ENCODE measurements around the gene CBLN3.

Gene CBLN3

GRCh38 chr14:24443053-24443665, 13.7 kb upstream of the CBLN3 start:
- 9% methylated on average over 6 of the region's 7 CpGs for WGBS (ENCODE audit: insufficient coverage)
- ChIA-PET POLR2A (no interaction called here), CTCF (interaction anchor here (21.5 kb wide), 1 partner anchor 111 kb away, joined by 488 read pairs; the partner anchor contains the start of genes ADCY4 and RIPK3)

GRCh38 chr14:24442240-24443052, 13.0 kb upstream of the CBLN3 start, which contains the start of gene SDR39U1:
SDR39U1 (minus strand) TSS chr14:24442776; CDS start chr14:24442769, 7 bp downstream.
- Histone ChIP-seq H3K4me1 (ENCODE audit: control extremely low read depth in 1 of 4, control insufficient read depth in 4 of 4, insufficient read depth in 4 of 4, low read length in 3 of 4) (peaks cover 6 to 38% (median 31%) of the 10 kb centered on the region in 4 experiments), H3K36me3 (ENCODE audit: control insufficient read depth in 4 of 4, insufficient read depth in 4 of 4, low read length in 3 of 4) (peaks cover 6 to 38% (median 29%) of the 10 kb centered on the region in 4 experiments), H3K4me3 (ENCODE audit: control insufficient read depth in 1 of 7, extremely low read depth in 1 of 7, insufficient read depth in 4 of 7, low read depth in 2 of 7, low read length in 6 of 7) (peak within 1 kb of the TSS; percentile 60 to 96 (median 83)), H3K27ac (ENCODE audit: insufficient read depth in 1 of 2, low read depth in 1 of 2, low read length in 2 of 2, poor library complexity in 1 of 2, severe bottlenecking in 2 of 2) (peak within 1 kb of the TSS; percentile 92 to 97), H3K27me3 (replicated peaks in 2 of 5; ENCODE audit: control insufficient read depth in 4 of 5, insufficient read depth in 5 of 5, low read length in 4 of 5) (no peaks in the 10 kb centered on the region), H3K9me3 (ENCODE audit: control extremely low read depth in 1 of 5, control insufficient read depth in 4 of 5, insufficient read depth in 2 of 5, low read depth in 1 of 5, low read length in 4 of 5) (no peaks in the 10 kb centered on the region)
- CTCF ChIA-PET: interaction anchor here (1.1 to 21.5 kb wide), 4 partner anchors 11 to 110 kb away, joined by 3 to 488 read pairs (median 18); partner anchors contain the start of genes ADCY4, CBLN3, KHNYN and RIPK3
- 0% methylated on average over 23 of the region's 52 CpGs for WGBS (ENCODE audit: insufficient coverage)
- POLR2A ChIA-PET: interaction anchor here (0.9 to 1.7 kb wide), 2 partner anchors 33 to 109 kb away, joined by 5 to 6 read pairs; no protein-coding TSS in a partner anchor
- DNase-seq: peak; percentile 99 to 100 (median 99)

More at GRCh38 chr14:24443053-24443665, 13.7 kb upstream of the CBLN3 start:
- Histone ChIP-seq H3K4me3 (ENCODE audit: control insufficient read depth in 1 of 7, extremely low read depth in 1 of 7, insufficient read depth in 4 of 7, low read depth in 2 of 7, low read length in 6 of 7) (peak overlapping the region in 6 of 7 experiments; percentile 78 to 96 (median 85)), H3K4me1 (ENCODE audit: control extremely low read depth in 1 of 4, control insufficient read depth in 4 of 4, insufficient read depth in 4 of 4, low read length in 3 of 4) (peaks cover 2 to 31% (median 24%) of the 10 kb centered on the region in 4 experiments), H3K27me3 (replicated peaks in 2 of 5; ENCODE audit: control insufficient read depth in 4 of 5, insufficient read depth in 5 of 5, low read length in 4 of 5) (no peaks in the 10 kb centered on the region), H3K36me3 (ENCODE audit: control insufficient read depth in 4 of 4, insufficient read depth in 4 of 4, low read length in 3 of 4) (peaks cover 6 to 31% (median 25%) of the 10 kb centered on the region in 4 experiments), H3K27ac (ENCODE audit: insufficient read depth in 1 of 2, low read depth in 1 of 2, low read length in 2 of 2, poor library complexity in 1 of 2, severe bottlenecking in 2 of 2) (peak overlapping the region; percentile 82 to 97), H3K9me3 (ENCODE audit: control extremely low read depth in 1 of 5, control insufficient read depth in 4 of 5, insufficient read depth in 2 of 5, low read depth in 1 of 5, low read length in 4 of 5) (no peaks in the 10 kb centered on the region)
- DNase-seq: no peak

DNA sequence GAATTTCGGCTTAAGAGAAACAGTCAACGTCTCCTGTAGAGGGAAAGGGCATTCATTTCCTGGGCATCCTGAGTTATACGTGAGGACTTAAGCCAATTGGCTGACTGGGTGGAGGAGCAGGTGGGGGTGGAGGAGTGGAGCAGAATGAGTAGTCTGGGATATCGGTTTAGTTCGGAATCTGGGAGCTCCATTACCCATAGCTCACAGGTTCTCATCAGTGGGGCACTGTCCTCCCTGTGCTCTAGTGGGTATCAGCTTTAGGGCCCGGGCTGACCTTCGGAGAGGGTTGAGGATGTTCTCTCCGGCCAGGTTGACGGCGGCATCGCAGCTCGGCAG, 12.4 kb upstream of the CBLN3 start:
- peaks cover 9 to 44% (median 37%) of the 10 kb centered on the region in 4 experiments for H3K4me1 ChIP-seq (ENCODE audit: control extremely low read depth in 1 of 4, control insufficient read depth in 4 of 4, insufficient read depth in 4 of 4, low read length in 3 of 4)
- ChIA-PET POLR2A (interaction anchor here (0.9 to 1.7 kb wide), 2 partner anchors 33 to 108 kb away, joined by 5 to 6 read pairs; no protein-coding TSS in a partner anchor), CTCF (interaction anchor here (0.8 to 21.5 kb wide), 5 partner anchors 10 to 110 kb away, joined by 3 to 488 read pairs (median 5); partner anchors contain the start of genes ADCY4, CBLN3, KHNYN and RIPK3)
- no peaks in the 10 kb centered on the region for H3K27me3 ChIP-seq (replicated peaks in 2 of 5; ENCODE audit: control insufficient read depth in 4 of 5, insufficient read depth in 5 of 5, low read length in 4 of 5)
- peaks cover 6 to 42% (median 29%) of the 10 kb centered on the region in 4 experiments for H3K36me3 ChIP-seq (ENCODE audit: control insufficient read depth in 4 of 4, insufficient read depth in 4 of 4, low read length in 3 of 4)
- H3K4me3 ChIP-seq (ENCODE audit: control insufficient read depth in 1 of 7, extremely low read depth in 1 of 7, insufficient read depth in 4 of 7, low read depth in 2 of 7, low read length in 6 of 7): peak overlapping the region; percentile 60 to 96 (median 83)
- DNase-seq: peak in 1 of 3 donors; percentile 32
- H3K27ac ChIP-seq (ENCODE audit: insufficient read depth in 1 of 2, low read depth in 1 of 2, low read length in 2 of 2, poor library complexity in 1 of 2, severe bottlenecking in 2 of 2): peak overlapping the region; percentile 92 to 97
- H3K9me3 ChIP-seq (ENCODE audit: control extremely low read depth in 1 of 5, control insufficient read depth in 4 of 5, insufficient read depth in 2 of 5, low read depth in 1 of 5, low read length in 4 of 5): no peaks in the 10 kb centered on the region
- 0% methylated on average over 7 of the region's 12 CpGs for WGBS (ENCODE audit: insufficient coverage)

DNA sequence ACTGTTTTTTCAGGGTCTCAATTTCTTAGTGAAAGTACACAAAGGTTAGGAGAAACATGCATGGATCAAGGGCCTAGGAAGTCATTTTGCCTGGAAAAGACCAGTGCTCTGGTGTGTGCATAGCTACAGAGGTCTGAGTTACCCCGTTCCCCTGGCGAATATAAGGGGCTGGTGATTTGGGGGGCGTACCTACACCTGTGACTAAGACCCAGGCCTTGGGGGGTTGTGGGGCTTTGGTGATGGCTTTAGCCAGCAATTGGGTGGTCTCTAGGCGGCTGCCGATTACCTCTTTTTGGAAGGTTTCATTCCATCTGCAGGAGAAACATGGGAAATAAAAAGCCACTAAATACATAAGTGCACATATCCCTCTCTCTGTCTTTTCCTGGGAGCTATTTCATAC, 12.0 kb upstream of the CBLN3 start:
- H3K4me3 ChIP-seq (ENCODE audit: control insufficient read depth in 1 of 7, extremely low read depth in 1 of 7, insufficient read depth in 4 of 7, low read depth in 2 of 7, low read length in 6 of 7): peak overlapping the region in 5 of 7 experiments; percentile 78 to 96 (median 83)
- 100% methylated on average over 2 of the region's 5 CpGs for WGBS (ENCODE audit: insufficient coverage)

DNA sequence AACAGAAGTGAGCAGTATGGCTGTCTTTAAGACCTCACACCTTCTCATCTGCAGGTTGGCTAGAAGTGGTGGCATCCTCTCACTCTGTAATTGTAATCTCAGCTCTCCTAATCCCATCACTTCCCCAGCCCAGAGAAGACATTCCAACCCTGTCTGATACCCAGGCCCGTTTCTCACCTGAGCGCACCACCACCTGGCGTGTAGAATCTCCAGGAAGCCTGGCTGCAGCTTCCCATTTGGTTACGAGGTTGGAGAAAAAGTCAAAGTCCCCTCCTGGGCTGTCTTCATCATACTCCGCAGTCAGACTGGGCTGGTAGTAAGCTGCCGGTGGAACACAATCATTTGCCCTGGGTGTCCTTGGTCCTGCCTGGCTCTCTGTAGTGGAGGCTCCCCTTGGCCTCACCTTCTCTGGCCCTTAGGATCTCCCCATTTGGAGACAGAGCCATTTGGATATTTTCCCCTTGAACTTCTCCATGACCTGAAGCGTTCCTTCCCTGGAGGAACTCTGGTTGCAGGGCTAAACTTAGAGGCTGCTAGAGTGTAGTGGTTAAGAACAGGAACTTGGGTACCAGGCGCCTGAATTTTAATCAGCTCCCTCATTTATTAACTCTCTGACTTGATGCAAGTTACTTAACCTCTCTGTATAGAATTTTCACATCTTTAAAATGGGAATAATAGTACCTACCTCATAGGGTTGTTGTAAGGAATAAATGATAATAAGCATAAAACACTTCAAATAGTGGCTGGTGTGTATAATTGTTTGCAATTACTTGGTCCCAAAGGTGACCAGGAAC, 11.3 kb upstream of the CBLN3 start:
- Histone ChIP-seq H3K4me3 (ENCODE audit: control insufficient read depth in 1 of 7, extremely low read depth in 1 of 7, insufficient read depth in 4 of 7, low read depth in 2 of 7, low read length in 6 of 7) (peak overlapping the region in 1 of 7 experiments; percentile 87), H3K27ac (ENCODE audit: insufficient read depth in 1 of 2, low read depth in 1 of 2, low read length in 2 of 2, poor library complexity in 1 of 2, severe bottlenecking in 2 of 2) (no peak overlapping the region), H3K9me3 (ENCODE audit: control extremely low read depth in 1 of 5, control insufficient read depth in 4 of 5, insufficient read depth in 2 of 5, low read depth in 1 of 5, low read length in 4 of 5) (no peaks in the 10 kb centered on the region), H3K36me3 (ENCODE audit: control insufficient read depth in 4 of 4, insufficient read depth in 4 of 4, low read length in 3 of 4) (peaks cover 6 to 42% (median 31%) of the 10 kb centered on the region in 4 experiments), H3K27me3 (replicated peaks in 2 of 5; ENCODE audit: control insufficient read depth in 4 of 5, insufficient read depth in 5 of 5, low read length in 4 of 5) (no peaks in the 10 kb centered on the region), H3K4me1 (ENCODE audit: control extremely low read depth in 1 of 4, control insufficient read depth in 4 of 4, insufficient read depth in 4 of 4, low read length in 3 of 4) (peaks cover 12 to 54% (median 47%) of the 10 kb centered on the region in 4 experiments)
- ChIA-PET POLR2A (interaction anchor here (1.7 kb wide), 1 partner anchor 107 kb away, joined by 6 read pairs; no protein-coding TSS in a partner anchor), CTCF (interaction anchor here (0.7 to 21.5 kb wide), 7 partner anchors 9 to 131 kb away, joined by 3 to 488 read pairs (median 5); partner anchors contain the start of genes ADCY4, CBLN3, KHNYN and LTB4R2)
- 97% methylated on average over 6 of the region's 8 CpGs for WGBS (ENCODE audit: insufficient coverage)
- DNase-seq: no peak

More for the DNA sequence above, 12.0 kb upstream of the CBLN3 start:
- CTCF ChIA-PET: interaction anchor here (0.8 to 21.5 kb wide), 6 partner anchors 10 to 131 kb away, joined by 3 to 488 read pairs (median 5); partner anchors contain the start of genes ADCY4, CBLN3, KHNYN and LTB4R2
- Histone ChIP-seq H3K4me1 (ENCODE audit: control extremely low read depth in 1 of 4, control insufficient read depth in 4 of 4, insufficient read depth in 4 of 4, low read length in 3 of 4) (peaks cover 11 to 47% (median 40%) of the 10 kb centered on the region in 4 experiments), H3K27me3 (replicated peaks in 2 of 5; ENCODE audit: control insufficient read depth in 4 of 5, insufficient read depth in 5 of 5, low read length in 4 of 5) (no peaks in the 10 kb centered on the region), H3K9me3 (ENCODE audit: control extremely low read depth in 1 of 5, control insufficient read depth in 4 of 5, insufficient read depth in 2 of 5, low read depth in 1 of 5, low read length in 4 of 5) (no peaks in the 10 kb centered on the region), H3K27ac (ENCODE audit: insufficient read depth in 1 of 2, low read depth in 1 of 2, low read length in 2 of 2, poor library complexity in 1 of 2, severe bottlenecking in 2 of 2) (peak overlapping the region; percentile 3 to 97), H3K36me3 (ENCODE audit: control insufficient read depth in 4 of 4, insufficient read depth in 4 of 4, low read length in 3 of 4) (peaks cover 6 to 42% (median 29%) of the 10 kb centered on the region in 4 experiments)
- POLR2A ChIA-PET: interaction anchor here (0.9 to 1.7 kb wide), 2 partner anchors 34 to 108 kb away, joined by 5 to 6 read pairs; no protein-coding TSS in a partner anchor
- DNase-seq: no peak
